Measurements from ENCODE around the gene FAM181B. TPM values are rescaled to one million over a fixed set of nuclear protein-coding genes. Genes with fewer than 3 reads are reported as not detected.

FAM181B gene
- total RNA-seq, 8 experiments from 2014 or later = 0.05 to 15.1 (median 2.8) TPM; not detected in 1

- 0 to 100% (median 29%) methylated on average over 1 to 7 of the region's 8 CpGs for WGBS, 10 experiments
- no peak overlapping the region for H3K4me3 ChIP-seq
- peaks cover 20 to 21% of the 10 kb centered on the region in 2 donors for H3K4me1 ChIP-seq (replicated peaks in 1 of 2)
- in situ Hi-C loops (cut with MboI; ENCODE audit: low pct_unique_long_range_greater_than_20kb in 2 of 9, low sequenced_read_pairs in 9 of 9, unreplicated experiment in 9 of 9) = no loop called here
- peak overlapping the region in 1 of 2 donors; percentile 26 for H3K27ac ChIP-seq
- peak in 5 of 8 experiments; percentile 87 to 94 (median 91) for ATAC-seq (replicated peaks in 6 of 8)
Observed at GRCh38 chr11:82756765-82757639, 23.3 kb upstream of the FAM181B start.

- in situ Hi-C loops (cut with MboI; ENCODE audit: low pct_unique_long_range_greater_than_20kb in 2 of 9, low sequenced_read_pairs in 9 of 9, unreplicated experiment in 9 of 9) = no loop called here
- Histone ChIP-seq H3K4me1 (replicated peaks in 1 of 2) (peaks cover 20 to 27% of the 10 kb centered on the region in 2 donors), H3K4me3 (no peak overlapping the region), H3K27ac (no peak overlapping the region)
- 0 to 95% (median 70%) methylated on average over 1 to 4 of the region's 4 CpGs; no CpG with 5 or more reads in 3 of the 10 experiments for WGBS, 10 experiments
- peak in 1 of 8 experiments; percentile 25 for ATAC-seq (replicated peaks in 6 of 8)
Observed at GRCh38 chr11:82754410-82754809, 20.7 kb upstream of the FAM181B start.

GRCh38 chr11:82753921-82754320 lies 20.3 kb upstream of the FAM181B start:
- no peak for ATAC-seq (replicated peaks in 6 of 8)
- in situ Hi-C loops (cut with MboI; ENCODE audit: low pct_unique_long_range_greater_than_20kb in 2 of 9, low sequenced_read_pairs in 9 of 9, unreplicated experiment in 9 of 9) = no loop called here
- Histone ChIP-seq H3K4me1 (replicated peaks in 1 of 2) (peaks cover 20 to 26% of the 10 kb centered on the region in 2 donors), H3K27ac (no peak overlapping the region), H3K4me3 (no peak overlapping the region)
- WGBS, 10 experiments = 13 to 67% (median 38%) methylated on average over 1 of the region's 1 CpG; no CpG with 5 or more reads in 6 of the 10 experiments

GRCh38 chr11:82752801-82753200 lies 19.1 kb upstream of the FAM181B start:
- in situ Hi-C loops (cut with MboI; ENCODE audit: low pct_unique_long_range_greater_than_20kb in 2 of 9, low sequenced_read_pairs in 9 of 9, unreplicated experiment in 9 of 9) = no loop called here
- Histone ChIP-seq H3K27ac (no peak overlapping the region), H3K4me3 (no peak overlapping the region), H3K4me1 (replicated peaks in 1 of 2) (peaks cover 10 to 17% of the 10 kb centered on the region in 2 donors)
- ATAC-seq (replicated peaks in 6 of 8) = no peak

GRCh38 chr11:82750643-82751139 lies 17.0 kb upstream of the FAM181B start:
- ATAC-seq (replicated peaks in 6 of 8) = peak; percentile 32 to 98 (median 76)
- in situ Hi-C loops (cut with MboI; ENCODE audit: low pct_unique_long_range_greater_than_20kb in 2 of 9, low sequenced_read_pairs in 9 of 9, unreplicated experiment in 9 of 9) = no loop called here
- no peak overlapping the region for H3K4me3 ChIP-seq

GRCh38 chr11:82747471-82747870 lies 13.8 kb upstream of the FAM181B start:
- 10 to 100% (median 81%) methylated on average over 1 to 8 of the region's 8 CpGs for WGBS, 10 experiments
- H3K27ac ChIP-seq = no peak overlapping the region
- peaks cover 0 to 5% of the 10 kb centered on the region in 2 donors for H3K4me1 ChIP-seq (replicated peaks in 1 of 2)
- no peak for ATAC-seq (replicated peaks in 6 of 8)
- in situ Hi-C loops (cut with MboI; ENCODE audit: low pct_unique_long_range_greater_than_20kb in 2 of 9, low sequenced_read_pairs in 9 of 9, unreplicated experiment in 9 of 9) = loop anchor here in 1 of 9 experiments (25.0 kb wide), 1 partner anchor 1065 kb away; no protein-coding TSS in a partner anchor
- H3K4me3 ChIP-seq = no peak overlapping the region

More at GRCh38 chr11:82750643-82751139, 17.0 kb upstream of the FAM181B start:
- no peak overlapping the region for H3K27ac ChIP-seq
- H3K4me1 ChIP-seq (replicated peaks in 1 of 2) = peaks cover 0 to 5% of the 10 kb centered on the region in 2 donors
- WGBS, 10 experiments = 41 to 72% (median 54%) methylated on average over 2 to 9 of the region's 9 CpGs; no CpG with 5 or more reads in 1 of the 10 experiments

DNA sequence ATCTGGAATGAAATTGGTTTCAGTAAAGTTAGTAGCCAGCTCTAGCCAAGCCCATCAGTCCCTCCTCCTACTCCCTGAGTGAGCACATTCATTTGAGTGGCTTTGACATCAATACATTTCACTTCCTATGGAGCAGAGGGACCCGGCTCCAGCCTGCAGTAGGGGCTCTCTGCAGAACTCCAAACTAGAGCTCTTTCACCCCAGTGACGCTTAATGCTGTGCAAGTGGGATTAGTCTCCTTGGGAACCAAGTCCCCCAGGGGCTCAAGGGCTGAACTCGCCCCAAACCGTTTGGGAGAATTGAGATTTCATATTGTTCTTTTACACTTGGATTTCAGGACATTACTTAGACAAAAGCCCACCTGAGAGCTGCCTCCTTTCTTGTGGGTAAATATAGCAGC lies 4.4 kb upstream of the FAM181B start:
- 0 to 68% (median 26%) methylated on average over 2 to 3 of the region's 4 CpGs; no CpG with 5 or more reads in 4 of the 10 experiments for WGBS, 10 experiments
- H3K27ac ChIP-seq = no peak overlapping the region
- peaks cover 6 to 7% of the 10 kb centered on the region in 2 donors for H3K4me1 ChIP-seq (replicated peaks in 1 of 2)
- no peak overlapping the region for H3K4me3 ChIP-seq
- in situ Hi-C loops (cut with MboI; ENCODE audit: low pct_unique_long_range_greater_than_20kb in 2 of 9, low sequenced_read_pairs in 9 of 9, unreplicated experiment in 9 of 9) = loop anchor here in 1 of 9 experiments (25.0 kb wide), 1 partner anchor 1074 kb away; no protein-coding TSS in a partner anchor
- ATAC-seq (replicated peaks in 6 of 8) = no peak

- WGBS, 10 experiments = 19 to 93% (median 74%) methylated on average over 1 to 9 of the region's 9 CpGs; no CpG with 5 or more reads in 1 of the 10 experiments
- in situ Hi-C loops (cut with MboI; ENCODE audit: low pct_unique_long_range_greater_than_20kb in 2 of 9, low sequenced_read_pairs in 9 of 9, unreplicated experiment in 9 of 9) = loop anchor here in 1 of 9 experiments (25.0 kb wide), 1 partner anchor 1078 kb away; no protein-coding TSS in a partner anchor
- ATAC-seq (replicated peaks in 6 of 8) = no peak
- H3K4me3 ChIP-seq = peak overlapping the region; percentile 46 to 69 (median 49)
- peaks cover 6 to 11% of the 10 kb centered on the region in 2 donors for H3K4me1 ChIP-seq (replicated peaks in 1 of 2)
- H3K27ac ChIP-seq = no peak overlapping the region
Observed at GRCh38 chr11:82734120-82734479, 436 bp upstream of the FAM181B start.

DNA sequence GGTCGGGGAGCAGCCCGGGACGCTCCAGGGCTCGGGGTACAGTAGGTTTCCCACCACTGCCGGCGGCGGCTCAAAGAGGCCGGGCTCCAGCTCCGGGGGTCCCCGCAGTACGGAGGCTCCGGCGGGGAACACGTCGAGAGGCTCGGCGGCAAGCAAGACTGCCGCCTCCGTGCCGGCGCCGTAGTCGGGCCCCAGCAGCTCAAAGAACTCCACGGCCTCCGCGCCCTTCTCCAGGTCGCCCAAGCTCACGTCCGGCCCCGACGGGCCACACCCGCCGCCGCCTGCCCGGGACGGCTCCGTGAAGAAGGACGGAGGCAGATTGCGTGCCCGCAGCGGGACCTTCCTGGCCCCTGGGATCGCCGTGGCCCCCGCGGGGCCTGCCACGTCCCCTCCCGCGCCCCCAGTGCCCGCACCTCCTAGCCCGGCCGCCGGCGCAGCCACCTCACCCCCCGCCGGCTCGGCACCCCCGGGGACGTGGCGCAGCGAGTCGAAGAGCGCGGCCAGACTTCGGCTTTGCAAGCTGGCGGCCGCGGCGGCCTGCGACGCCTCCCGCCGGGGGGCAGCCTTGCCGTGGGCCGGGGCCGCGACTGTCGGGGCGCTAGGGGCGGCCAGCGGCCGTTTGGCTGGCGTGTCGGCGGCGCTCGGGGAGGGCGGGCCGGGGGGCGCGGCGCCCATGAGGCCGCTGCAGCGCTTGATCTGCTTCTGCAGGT lies 775 bp downstream of the FAM181B start:
- ATAC-seq (replicated peaks in 6 of 8) = peak in 7 of 8 experiments; percentile 31 to 60 (median 51)
- Histone ChIP-seq H3K4me1 (replicated peaks in 1 of 2) (peaks cover 2 to 7% of the 10 kb centered on the region in 2 donors), H3K27ac (peak overlapping the region in 1 of 2 donors; percentile 52), H3K4me3 (peak overlapping the region; percentile 46 to 69 (median 49))
- WGBS, 10 experiments = 10% methylated on average over 2 of the region's 93 CpGs; no CpG with 5 or more reads in 9 of the 10 experiments
- in situ Hi-C loops (cut with MboI; ENCODE audit: low pct_unique_long_range_greater_than_20kb in 2 of 9, low sequenced_read_pairs in 9 of 9, unreplicated experiment in 9 of 9) = loop anchor here in 1 of 9 experiments (25.0 kb wide), 1 partner anchor 1079 kb away; no protein-coding TSS in a partner anchor

DNA sequence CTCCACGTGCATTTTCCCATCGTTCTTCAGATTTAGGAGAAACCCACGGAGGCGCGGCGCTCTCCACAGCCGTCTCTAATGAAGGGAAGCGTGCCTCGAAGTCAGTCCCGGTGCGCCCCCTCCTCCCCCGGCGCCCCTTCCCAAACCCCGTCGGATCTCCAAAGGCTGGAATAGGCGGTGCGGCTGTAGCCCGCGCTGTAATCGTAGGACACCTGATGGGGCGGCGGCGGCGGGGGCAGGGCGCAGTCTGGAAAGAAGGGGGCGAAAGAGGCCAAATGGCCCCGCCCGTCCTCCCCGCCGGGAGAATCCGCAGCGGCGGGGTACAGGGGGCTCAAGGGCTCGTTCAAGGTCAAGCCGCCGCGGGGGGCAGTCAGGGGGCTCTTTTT lies 1.3 kb downstream of the FAM181B start:
- Histone ChIP-seq H3K4me3 (peak overlapping the region; percentile 46 to 69 (median 49)), H3K27ac (no peak overlapping the region), H3K4me1 (replicated peaks in 1 of 2) (peaks cover 0 to 3% of the 10 kb centered on the region in 2 donors)
- 0 to 15% (median 6%) methylated on average over 7 of the region's 37 CpGs; no CpG with 5 or more reads in 7 of the 10 experiments for WGBS, 10 experiments
- ATAC-seq (replicated peaks in 6 of 8) = peak in 3 of 8 experiments; percentile 2 to 9 (median 2)
- in situ Hi-C loops (cut with MboI; ENCODE audit: low pct_unique_long_range_greater_than_20kb in 2 of 9, low sequenced_read_pairs in 9 of 9, unreplicated experiment in 9 of 9) = loop anchor here in 1 of 9 experiments (25.0 kb wide), 1 partner anchor 1080 kb away; no protein-coding TSS in a partner anchor

- no peak for ATAC-seq (replicated peaks in 6 of 8)
- peak overlapping the region; percentile 46 to 69 (median 49) for H3K4me3 ChIP-seq
- in situ Hi-C loops (cut with MboI; ENCODE audit: low pct_unique_long_range_greater_than_20kb in 2 of 9, low sequenced_read_pairs in 9 of 9, unreplicated experiment in 9 of 9) = loop anchor here in 1 of 9 experiments (25.0 kb wide), 1 partner anchor 1081 kb away; no protein-coding TSS in a partner anchor
- 8 to 55% (median 34%) methylated on average over 2 to 9 of the region's 11 CpGs for WGBS, 10 experiments
- no peak overlapping the region for H3K27ac ChIP-seq
- peaks cover 0 to 3% of the 10 kb centered on the region in 2 donors for H3K4me1 ChIP-seq (replicated peaks in 1 of 2)
Observed at GRCh38 chr11:82731691-82732277, 1.9 kb downstream of the FAM181B start.

- H3K4me3 ChIP-seq = peak overlapping the region in 3 of 5 donors; percentile 46 to 49 (median 49)
Observed at GRCh38 chr11:82730754-82731153, 2.9 kb downstream of the FAM181B start.

More at GRCh38 chr11:82730754-82731153, 2.9 kb downstream of the FAM181B start:
- no peak overlapping the region for H3K27ac ChIP-seq
- peaks cover 0 to 3% of the 10 kb centered on the region in 2 donors for H3K4me1 ChIP-seq (replicated peaks in 1 of 2)
- 24 to 93% (median 51%) methylated on average over 2 to 5 of the region's 5 CpGs; no CpG with 5 or more reads in 1 of the 10 experiments for WGBS, 10 experiments
- in situ Hi-C loops (cut with MboI; ENCODE audit: low pct_unique_long_range_greater_than_20kb in 2 of 9, low sequenced_read_pairs in 9 of 9, unreplicated experiment in 9 of 9) = loop anchor here in 1 of 9 experiments (25.0 kb wide), 1 partner anchor 1082 kb away; no protein-coding TSS in a partner anchor
- ATAC-seq (replicated peaks in 6 of 8) = no peak
